Fibroblast of upper back skin (primary cell): Measurements from ENCODE around the gene TAOK3.
"Not testable (repeated sequence)": the region's sequence is repeated elsewhere in the genome, so short reads cannot be mapped to it uniquely, and the experiment has no call there.

Experiments
- DNase-seq: peaks from one replicate; pipeline ENCODE4 v3.0.0-alpha.2; 2013

The TAOK3 gene

GRCh38 chr12:118188690-118189371 is 183.9 kb downstream of the TAOK3 start:
- peak; percentile 63 for DNase-seq

GRCh38 chr12:118187751-118188435 is 184.8 kb downstream of the TAOK3 start:
- no peak for DNase-seq

- no peak for DNase-seq
Measured at GRCh38 chr12:118185602-118186397, 186.9 kb downstream of the TAOK3 start.

DNA sequence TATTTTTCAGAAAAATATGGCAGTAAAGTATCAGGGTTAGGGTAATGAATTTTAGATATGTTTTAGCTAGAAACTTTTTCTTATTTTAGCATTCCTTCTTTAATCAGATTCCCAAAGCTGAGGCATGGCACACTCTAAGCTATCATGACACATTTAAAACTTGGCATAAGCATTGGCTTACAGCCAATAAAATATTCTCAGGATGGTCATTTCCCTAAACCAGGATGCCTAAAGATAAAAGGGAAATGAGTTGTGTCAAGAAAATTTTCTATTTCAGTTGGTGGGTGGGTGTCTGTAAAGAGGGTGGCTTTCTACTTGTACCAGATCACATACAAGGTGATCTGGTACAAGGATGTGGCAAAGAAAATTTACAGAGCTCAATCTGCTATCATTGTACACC is 189.0 kb downstream of the TAOK3 start:
- DNase-seq: no peak

GRCh38 chr12:118183155-118183554 is 189.6 kb downstream of the TAOK3 start:
- DNase-seq: no peak

GRCh38 chr12:118175823-118176447 is 196.8 kb downstream of the TAOK3 start:
- DNase-seq: no peak

GRCh38 chr12:118166946-118167345 is 205.8 kb downstream of the TAOK3 start:
- DNase-seq: no peak

DNA sequence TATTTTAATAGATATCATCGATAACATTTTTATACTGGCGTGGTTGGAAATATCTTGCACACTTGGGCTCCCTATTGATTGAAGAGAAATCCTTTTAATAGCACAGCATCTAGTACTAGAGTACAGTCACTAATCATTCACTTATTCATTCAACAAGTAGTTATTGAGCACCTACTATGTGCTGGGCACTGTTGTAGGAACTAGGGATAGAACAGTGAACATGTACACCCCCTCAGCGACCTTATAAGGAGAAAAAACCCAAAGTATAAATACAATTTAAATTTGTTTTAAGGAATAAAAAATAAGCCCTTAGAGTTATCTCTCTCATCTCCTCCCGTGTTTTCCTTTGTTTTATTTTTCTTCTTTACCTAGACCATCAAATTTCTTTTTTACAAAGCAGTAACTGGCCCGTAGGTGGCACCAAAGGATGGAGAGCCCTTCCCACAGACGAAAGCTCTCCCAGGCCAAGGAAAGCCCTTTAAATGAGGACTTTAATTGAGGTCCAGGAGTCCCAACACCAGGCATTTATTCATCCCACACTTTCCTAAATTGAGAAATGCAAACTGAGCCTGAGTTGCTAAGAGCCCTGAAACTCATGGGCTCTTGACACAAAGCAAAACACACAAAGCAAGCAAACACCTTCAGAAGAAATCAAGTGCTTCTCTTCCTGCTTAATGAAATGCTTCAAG is 207.8 kb downstream of the TAOK3 start:
- peak; percentile 18 for DNase-seq

DNA sequence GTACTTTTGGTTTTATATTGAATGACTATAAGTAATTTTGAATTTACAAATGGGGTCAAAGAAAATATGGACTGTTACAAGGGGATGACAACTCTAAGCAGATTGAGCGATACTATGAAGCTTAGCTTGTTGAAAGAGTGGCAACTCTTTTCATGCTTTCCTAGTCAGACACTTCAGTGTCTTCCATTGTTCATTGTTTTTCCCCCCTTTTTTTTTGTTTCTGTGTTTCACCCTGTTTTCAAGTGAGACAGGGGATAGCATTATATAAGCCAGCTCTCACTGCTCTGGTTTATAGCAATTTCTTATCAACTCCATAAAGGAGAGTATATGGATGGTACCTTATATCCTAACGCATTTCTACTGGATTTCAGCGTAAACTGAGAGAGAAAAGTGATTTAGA is 212.2 kb downstream of the TAOK3 start:
- DNase-seq: no peak

DNA sequence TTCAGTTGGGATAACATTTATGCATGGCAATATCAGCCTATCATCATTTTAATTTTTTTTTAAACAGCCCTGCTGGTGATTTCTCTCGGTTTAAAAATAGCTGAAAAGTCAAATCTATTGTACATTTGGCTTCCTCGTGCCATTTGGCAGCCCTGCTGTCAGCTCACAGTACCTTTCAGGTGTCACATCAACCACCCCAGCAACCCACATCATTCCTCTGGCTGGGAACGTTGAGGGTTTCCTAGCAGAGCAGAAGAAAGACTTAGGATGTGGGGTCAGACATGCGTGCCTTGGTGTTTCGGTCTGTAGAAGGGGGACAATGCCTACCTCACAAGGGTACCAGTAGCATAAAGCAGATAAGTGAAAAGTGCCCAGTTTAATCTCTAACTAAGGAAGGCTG is 221.0 kb downstream of the TAOK3 start:
- no peak for DNase-seq

- no peak for DNase-seq
Measured at GRCh38 chr12:118150625-118151024, 222.1 kb downstream of the TAOK3 start.

DNA sequence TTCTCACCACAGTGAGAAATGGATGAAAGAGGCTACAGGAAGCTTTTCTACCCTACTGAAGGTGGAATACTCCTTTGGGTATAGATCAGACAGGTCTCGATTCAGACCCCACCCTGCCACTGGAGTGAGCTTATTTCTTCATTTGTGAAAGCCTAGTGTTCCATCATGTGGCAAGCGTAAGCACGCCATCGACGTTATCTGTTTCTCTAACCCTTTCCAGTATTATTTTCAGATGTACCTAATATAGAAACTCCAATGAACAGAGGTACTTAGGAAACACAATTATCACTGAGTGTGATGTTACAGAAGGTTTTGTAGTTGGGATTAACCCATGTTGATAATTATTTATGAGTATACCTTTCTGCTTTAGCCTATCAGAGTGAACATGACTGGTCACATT is 224.4 kb downstream of the TAOK3 start:
- no peak for DNase-seq

GRCh38 chr12:118145798-118146156 is 226.9 kb downstream of the TAOK3 start:
- no peak for DNase-seq

GRCh38 chr12:118145113-118145797 is 227.5 kb downstream of the TAOK3 start:
- DNase-seq: no peak

- no peak for DNase-seq
Measured at GRCh38 chr12:118144499-118144898, 228.2 kb downstream of the TAOK3 start.

DNA sequence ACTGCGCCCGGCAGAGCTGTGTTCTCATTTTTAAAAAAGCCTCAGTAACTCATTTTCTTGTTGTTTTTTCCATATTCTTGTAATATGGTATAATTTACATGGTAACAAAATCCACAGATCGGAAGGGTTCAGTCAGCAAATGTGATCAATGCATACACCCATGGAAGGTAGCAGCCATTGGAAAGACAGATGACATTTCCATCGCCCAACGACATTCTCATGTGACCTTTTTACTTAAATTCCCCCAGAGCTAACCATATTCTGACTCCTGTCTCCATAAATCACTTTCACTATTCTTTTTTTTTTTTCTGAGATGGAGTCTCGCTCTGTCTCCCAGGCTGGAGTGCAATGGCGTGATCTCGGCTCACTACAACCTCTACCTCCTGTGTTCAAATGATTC is 231.9 kb downstream of the TAOK3 start:
- no peak for DNase-seq

GRCh38 chr12:118137148-118137678 is 235.5 kb downstream of the TAOK3 start:
- no peak for DNase-seq

DNA sequence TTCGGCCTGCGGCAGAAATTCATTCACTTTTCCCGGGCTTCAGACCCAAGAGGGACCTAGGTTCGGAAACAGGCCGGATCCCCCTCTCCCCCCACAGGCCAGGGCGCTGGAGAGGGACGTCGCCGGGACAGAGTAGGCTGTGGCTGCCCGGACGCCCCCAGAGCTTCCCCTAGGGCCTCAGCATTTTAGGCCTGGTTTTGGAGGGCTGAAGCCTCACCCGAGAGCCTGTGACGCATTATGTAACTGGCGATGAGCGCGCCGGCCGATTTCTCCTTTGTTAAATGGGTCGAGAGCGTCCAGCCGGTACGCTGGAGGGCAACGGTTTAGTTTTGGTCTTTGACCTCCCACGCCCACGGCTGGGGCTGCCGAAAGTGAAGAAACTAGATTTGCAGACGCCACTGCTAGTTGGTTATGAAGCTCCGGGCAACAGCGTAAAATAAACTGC is 236.1 kb downstream of the TAOK3 start:
- DNase-seq: peak; percentile 29

DNA sequence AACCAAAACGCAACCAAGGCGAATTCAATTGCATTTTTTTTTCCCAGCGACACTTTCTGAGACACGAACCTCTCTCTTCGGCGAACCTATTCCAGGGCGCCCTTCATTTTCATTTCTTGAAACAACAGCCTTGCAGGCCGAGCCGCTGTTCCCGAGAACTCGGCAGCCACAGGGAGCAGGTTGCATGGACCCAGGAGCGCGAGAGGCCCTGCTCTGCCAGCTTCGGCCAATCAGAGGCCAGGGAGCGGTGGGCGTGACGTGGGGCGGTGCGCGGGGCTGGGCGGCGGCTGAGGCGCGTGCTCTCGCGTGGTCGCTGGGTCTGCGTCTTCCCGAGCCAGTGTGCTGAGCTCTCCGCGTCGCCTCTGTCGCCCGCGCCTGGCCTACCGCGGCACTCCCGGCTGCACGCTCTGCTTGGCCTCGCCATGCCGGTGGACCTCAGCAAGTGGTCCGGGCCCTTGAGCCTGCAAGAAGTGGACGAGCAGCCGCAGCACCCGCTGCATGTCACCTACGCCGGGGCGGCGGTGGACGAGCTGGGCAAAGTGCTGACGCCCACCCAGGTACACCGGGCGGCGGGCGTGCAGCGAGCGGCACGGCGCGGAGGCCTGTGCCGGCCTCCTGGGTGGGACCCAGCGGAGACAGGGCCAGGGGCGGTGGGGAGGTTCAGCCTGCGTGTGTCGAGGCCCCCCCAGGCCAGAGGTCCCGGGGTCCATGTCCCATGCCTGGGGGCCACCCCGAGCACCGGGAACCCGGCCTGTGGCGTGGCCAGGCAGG is 236.7 kb downstream of the TAOK3 start, which contains the start of gene PEBP1:
PEBP1 (plus strand) TSS at position 337 of the 771 bp plus-strand sequence; CDS start at position 423, 86 bp downstream.
- peak; percentile 88 for DNase-seq

DNA sequence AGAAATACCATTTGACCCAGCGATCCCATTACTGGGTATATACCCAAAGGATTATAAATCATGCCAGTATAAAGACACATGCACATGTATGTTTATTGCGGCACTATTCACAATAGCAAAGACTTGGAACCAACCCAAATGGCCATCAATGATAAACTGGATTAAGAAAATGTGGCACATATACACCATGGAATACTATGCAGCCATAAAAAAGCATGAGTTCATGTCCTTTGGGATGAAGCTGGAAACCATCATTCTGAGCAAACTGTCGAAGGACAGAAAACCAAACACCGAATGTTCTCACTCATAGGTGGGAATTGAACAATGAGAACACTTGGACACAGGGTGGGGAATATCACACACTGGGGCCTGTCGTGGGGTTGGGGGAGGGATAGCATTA is 243.3 kb downstream of the TAOK3 start:
- DNase-seq: not testable (repeated sequence)

DNA sequence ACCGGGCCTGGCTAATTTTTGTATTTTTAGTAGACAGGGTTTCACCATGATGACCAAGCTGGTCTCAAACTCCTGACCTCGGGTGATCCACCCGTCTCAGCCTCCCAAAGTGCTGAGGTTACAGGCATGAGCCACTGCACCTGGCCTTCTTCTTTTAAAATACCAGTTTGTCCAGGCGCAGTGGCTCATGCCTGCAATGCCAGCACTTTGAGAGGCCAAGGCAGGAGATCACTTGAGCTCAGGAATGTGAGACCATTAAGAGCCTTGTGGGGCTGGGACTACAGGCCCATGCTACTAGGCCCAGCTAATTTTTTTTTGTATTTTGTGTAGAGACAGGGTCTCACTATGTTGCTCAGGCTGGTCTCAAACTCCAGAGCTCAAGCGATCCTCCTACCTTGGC is 244.8 kb downstream of the TAOK3 start:
- DNase-seq: no peak
